ENCODE data around the gene PRKCH. TPM values are rescaled to one million over a fixed set of nuclear protein-coding genes. Genes with fewer than 3 reads are reported as not detected.

Gene PRKCH
- total RNA-seq, 2 donors from 2014 or later, result 7.2 to 8.6 TPM

GRCh38 chr14:61342486-61342885 lies 21.1 kb downstream of the PRKCH start:
- Mint-ChIP-seq H3K27ac (no peak overlapping the region), H3K4me1 (peaks cover 8% of the 10 kb centered on the region)
- WGBS, 2 experiments (ENCODE audit: insufficient coverage in 1 of 2, insufficient read length in 1 of 2), result 98% methylated on average over 4 to 5 of the region's 5 CpGs

GRCh38 chr14:61342932-61343331 lies 21.6 kb downstream of the PRKCH start:
- Histone ChIP-seq H3K9me3 (ENCODE audit: control insufficient read depth, low read length) (no peaks in the 10 kb centered on the region), H3K4me3 (ENCODE audit: low read length) (no peak overlapping the region), H3K36me3 (ENCODE audit: control insufficient read depth, insufficient read depth, low read length) (no peaks in the 10 kb centered on the region), H3K9ac (ENCODE audit: extremely low read depth, low read length, poor library complexity, severe bottlenecking) (no peak overlapping the region), H3K4me1 (ENCODE audit: control insufficient read depth, insufficient read depth, low read length) (no peaks in the 10 kb centered on the region), H3K27ac (ENCODE audit: low read depth, low read length) (no peak overlapping the region), H3K27me3 (ENCODE audit: control insufficient read depth, insufficient read depth, low read length, poor library complexity, severe bottlenecking) (no peaks in the 10 kb centered on the region)
- Mint-ChIP-seq H3K4me1 (peaks cover 8% of the 10 kb centered on the region), H3K4me3 (no peak overlapping the region), H3K27me3 (ENCODE audit: insufficient read depth) (no peaks in the 10 kb centered on the region), H3K27ac (no peak overlapping the region), H3K36me3 (ENCODE audit: low read depth) (no peaks in the 10 kb centered on the region), H3K9me3 (no peaks in the 10 kb centered on the region)
- TF ChIP-seq CTCF (conservative IDR thresholded peaks at IDR 0.05), result no peak
- no peak for DNase-seq
- whole genome bisulfite sequencing, 2 experiments (ENCODE audit: insufficient coverage in 1 of 2, insufficient read length in 1 of 2), result 88 to 98% methylated on average over 4 to 5 of the region's 5 CpGs

More at GRCh38 chr14:61342486-61342885, 21.1 kb downstream of the PRKCH start:
- Mint-ChIP-seq H3K36me3 (ENCODE audit: low read depth) (no peaks in the 10 kb centered on the region), H3K4me3 (no peak overlapping the region), H3K27me3 (ENCODE audit: insufficient read depth) (no peaks in the 10 kb centered on the region), H3K9me3 (no peaks in the 10 kb centered on the region)
- H3K27me3 ChIP-seq (ENCODE audit: control insufficient read depth, insufficient read depth, low read length, poor library complexity, severe bottlenecking), result no peaks in the 10 kb centered on the region
- H3K27ac ChIP-seq (ENCODE audit: low read depth, low read length), result no peak overlapping the region
- DNase-seq, result no peak
- no peaks in the 10 kb centered on the region for H3K36me3 ChIP-seq (ENCODE audit: control insufficient read depth, insufficient read depth, low read length)
- no peak for TF ChIP-seq CTCF (conservative IDR thresholded peaks at IDR 0.05)
- H3K4me3 ChIP-seq (ENCODE audit: low read length), result no peak overlapping the region
- H3K4me1 ChIP-seq (ENCODE audit: control insufficient read depth, insufficient read depth, low read length), result no peaks in the 10 kb centered on the region
- no peak overlapping the region for H3K9ac ChIP-seq (ENCODE audit: extremely low read depth, low read length, poor library complexity, severe bottlenecking)
- H3K9me3 ChIP-seq (ENCODE audit: control insufficient read depth, low read length), result no peaks in the 10 kb centered on the region

- no CpG with 5 or more reads among the region's 1 CpG for WGBS, 2 experiments (ENCODE audit: insufficient coverage in 1 of 2, insufficient read length in 1 of 2)
- H3K4me3 Mint-ChIP-seq, result no peak overlapping the region
Measured at GRCh38 chr14:61343471-61343870, 22.1 kb downstream of the PRKCH start.

More at GRCh38 chr14:61343471-61343870, 22.1 kb downstream of the PRKCH start:
- no peaks in the 10 kb centered on the region for H3K36me3 Mint-ChIP-seq (ENCODE audit: low read depth)
- Histone ChIP-seq H3K27ac (ENCODE audit: low read depth, low read length) (no peak overlapping the region), H3K9me3 (ENCODE audit: control insufficient read depth, low read length) (no peaks in the 10 kb centered on the region), H3K4me3 (ENCODE audit: low read length) (no peak overlapping the region), H3K36me3 (ENCODE audit: control insufficient read depth, insufficient read depth, low read length) (no peaks in the 10 kb centered on the region), H3K4me1 (ENCODE audit: control insufficient read depth, insufficient read depth, low read length) (no peaks in the 10 kb centered on the region), H3K9ac (ENCODE audit: extremely low read depth, low read length, poor library complexity, severe bottlenecking) (no peak overlapping the region), H3K27me3 (ENCODE audit: control insufficient read depth, insufficient read depth, low read length, poor library complexity, severe bottlenecking) (no peaks in the 10 kb centered on the region)
- TF ChIP-seq CTCF (conservative IDR thresholded peaks at IDR 0.05), result no peak
- no peaks in the 10 kb centered on the region for H3K27me3 Mint-ChIP-seq (ENCODE audit: insufficient read depth)
- DNase-seq, result no peak
- peaks cover 8% of the 10 kb centered on the region for H3K4me1 Mint-ChIP-seq
- no peaks in the 10 kb centered on the region for H3K9me3 Mint-ChIP-seq
- H3K27ac Mint-ChIP-seq, result no peak overlapping the region

All from endodermal cell (in vitro differentiated cells).